ENCODE data around the gene CMTM4. TPM values are rescaled to one million over a fixed set of nuclear protein-coding genes. Genes with fewer than 3 reads are reported as not detected.

Gene CMTM4
- total RNA-seq, 1 donor from 2014 or later: 20.1 TPM

DNA sequence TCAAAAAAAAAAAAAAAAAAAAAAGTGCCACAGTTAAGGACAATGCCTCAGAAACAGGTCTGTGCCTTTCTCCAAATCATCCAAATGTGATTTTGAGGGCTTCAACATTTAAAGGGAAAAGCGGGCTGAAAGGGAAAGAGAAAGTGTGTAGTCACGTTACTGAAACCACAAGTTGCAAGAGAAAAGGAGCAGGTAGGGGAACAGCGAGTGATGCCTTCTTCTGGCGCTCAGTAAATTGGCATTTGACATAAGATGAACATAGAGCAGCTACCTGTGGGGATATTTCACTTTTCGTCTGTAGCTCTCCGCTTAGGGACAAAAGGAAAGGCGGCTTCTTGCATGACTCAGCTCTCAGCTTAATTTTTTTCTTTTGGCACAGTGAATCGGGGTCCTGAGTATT is 106.2 kb downstream of the CMTM4 start:
- intact Hi-C loops (cut with DNase I): no loop called here
- no peak overlapping the region for H3K27ac ChIP-seq
- H3K27me3 ChIP-seq: no peaks in the 10 kb centered on the region
- TF ChIP-seq, protein P1, sequence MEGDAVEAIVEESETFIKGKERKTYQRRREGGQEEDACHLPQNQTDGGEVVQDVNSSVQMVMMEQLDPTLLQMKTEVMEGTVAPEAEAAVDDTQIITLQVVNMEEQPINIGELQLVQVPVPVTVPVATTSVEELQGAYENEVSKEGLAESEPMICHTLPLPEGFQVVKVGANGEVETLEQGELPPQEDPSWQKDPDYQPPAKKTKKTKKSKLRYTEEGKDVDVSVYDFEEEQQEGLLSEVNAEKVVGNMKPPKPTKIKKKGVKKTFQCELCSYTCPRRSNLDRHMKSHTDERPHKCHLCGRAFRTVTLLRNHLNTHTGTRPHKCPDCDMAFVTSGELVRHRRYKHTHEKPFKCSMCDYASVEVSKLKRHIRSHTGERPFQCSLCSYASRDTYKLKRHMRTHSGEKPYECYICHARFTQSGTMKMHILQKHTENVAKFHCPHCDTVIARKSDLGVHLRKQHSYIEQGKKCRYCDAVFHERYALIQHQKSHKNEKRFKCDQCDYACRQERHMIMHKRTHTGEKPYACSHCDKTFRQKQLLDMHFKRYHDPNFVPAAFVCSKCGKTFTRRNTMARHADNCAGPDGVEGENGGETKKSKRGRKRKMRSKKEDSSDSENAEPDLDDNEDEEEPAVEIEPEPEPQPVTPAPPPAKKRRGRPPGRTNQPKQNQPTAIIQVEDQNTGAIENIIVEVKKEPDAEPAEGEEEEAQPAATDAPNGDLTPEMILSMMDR (IDR thresholded peaks at IDR 0.05): no peak
- no peaks in the 10 kb centered on the region for H3K9me3 ChIP-seq
- no peak for DNase-seq (ENCODE audit: low spot score in 2 of 2)
- no peaks in the 10 kb centered on the region for H3K36me3 ChIP-seq
- no peak overlapping the region for H3K4me3 ChIP-seq
- no peaks in the 10 kb centered on the region for H3K4me1 ChIP-seq

DNA sequence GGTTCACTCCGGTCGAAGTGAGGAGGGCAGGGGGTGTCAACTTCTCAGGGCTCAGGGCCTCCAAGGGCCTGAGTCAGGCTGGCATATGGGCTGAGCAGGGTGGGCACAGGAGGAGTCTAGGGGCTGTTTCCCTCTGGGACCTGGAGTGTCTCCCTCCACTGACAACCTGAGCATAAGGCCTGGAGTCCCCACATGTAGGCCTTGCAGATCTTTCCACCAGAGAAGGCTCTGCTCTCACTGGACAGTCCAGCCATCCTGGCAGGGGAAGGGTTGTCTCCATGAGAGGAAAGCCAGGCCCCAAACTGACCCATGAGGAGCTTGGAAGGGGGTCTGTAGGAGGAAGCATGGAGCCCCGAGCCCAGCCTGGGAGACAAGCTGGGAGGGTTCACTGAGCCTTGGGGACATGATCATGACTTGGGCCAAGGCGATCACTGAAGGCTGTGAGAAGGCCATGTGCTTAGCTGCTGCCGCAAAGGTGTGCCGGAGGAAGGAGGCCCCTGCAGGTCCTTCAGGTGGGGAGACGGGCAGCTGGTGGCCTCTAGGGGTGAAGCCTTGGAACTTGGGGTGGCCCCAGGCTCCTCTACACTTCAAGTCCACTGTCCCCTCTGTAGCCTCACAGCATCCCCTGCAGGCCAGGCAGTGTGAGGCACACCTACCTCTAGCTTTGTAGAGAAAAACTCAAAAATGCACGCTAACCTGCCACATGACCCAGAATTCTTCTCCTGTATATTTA is 107.4 kb downstream of the CMTM4 start:
- Histone ChIP-seq H3K4me1 (no peaks in the 10 kb centered on the region), H3K27ac (no peak overlapping the region), H3K9me3 (no peaks in the 10 kb centered on the region), H3K4me3 (no peak overlapping the region), H3K36me3 (no peaks in the 10 kb centered on the region), H3K27me3 (no peaks in the 10 kb centered on the region)
- TF ChIP-seq, protein P1 (IDR thresholded peaks at IDR 0.05): peak; percentile 35 to 72 (median 54)
- intact Hi-C loops (cut with DNase I): loop anchor here (1.0 kb wide), 1 partner anchor 183 kb away; no protein-coding TSS in a partner anchor
- DNase-seq (ENCODE audit: low spot score in 2 of 2): no peak

DNA sequence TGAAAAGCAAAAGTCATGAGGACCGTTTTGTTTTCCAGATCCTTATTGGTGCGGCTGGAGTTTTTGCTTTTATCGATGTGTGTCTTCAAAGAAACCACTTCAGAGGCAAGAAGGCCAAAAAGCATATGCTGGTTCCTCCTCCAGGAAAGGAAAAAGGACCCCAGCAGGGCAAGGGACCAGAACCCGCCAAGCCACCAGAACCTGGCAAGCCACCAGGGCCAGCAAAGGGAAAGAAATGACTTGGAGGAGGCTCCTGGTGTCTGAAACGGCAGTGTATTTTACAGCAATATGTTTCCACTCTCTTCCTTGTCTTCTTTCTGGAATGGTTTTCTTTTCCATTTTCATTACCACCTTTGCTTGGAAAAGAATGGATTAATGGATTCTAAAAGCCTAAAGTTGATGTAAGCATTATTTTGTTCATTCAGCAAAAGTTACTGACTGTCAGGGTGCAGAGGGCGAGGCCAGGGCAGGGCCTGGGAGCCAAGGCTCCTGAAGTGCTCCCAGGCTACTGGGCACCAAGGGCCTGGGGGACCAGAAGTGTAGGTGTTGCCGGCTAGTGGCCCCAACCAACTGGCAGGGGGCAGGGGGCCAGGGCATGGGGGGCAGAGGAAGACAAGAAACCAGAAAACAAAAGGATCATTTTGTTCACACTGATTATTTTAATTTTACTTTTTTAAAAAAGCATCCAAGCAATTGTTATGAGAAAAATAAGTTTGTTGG is 108.5 kb downstream of the CMTM4 start:
- H3K4me1 ChIP-seq: no peaks in the 10 kb centered on the region
- no peak for DNase-seq (ENCODE audit: low spot score in 2 of 2)
- no peak overlapping the region for H3K27ac ChIP-seq
- no peaks in the 10 kb centered on the region for H3K36me3 ChIP-seq
- H3K9me3 ChIP-seq: no peaks in the 10 kb centered on the region
- intact Hi-C loops (cut with DNase I): no loop called here
- no peaks in the 10 kb centered on the region for H3K27me3 ChIP-seq
- TF ChIP-seq, protein P1 (IDR thresholded peaks at IDR 0.05): no peak
- no peak overlapping the region for H3K4me3 ChIP-seq

DNA sequence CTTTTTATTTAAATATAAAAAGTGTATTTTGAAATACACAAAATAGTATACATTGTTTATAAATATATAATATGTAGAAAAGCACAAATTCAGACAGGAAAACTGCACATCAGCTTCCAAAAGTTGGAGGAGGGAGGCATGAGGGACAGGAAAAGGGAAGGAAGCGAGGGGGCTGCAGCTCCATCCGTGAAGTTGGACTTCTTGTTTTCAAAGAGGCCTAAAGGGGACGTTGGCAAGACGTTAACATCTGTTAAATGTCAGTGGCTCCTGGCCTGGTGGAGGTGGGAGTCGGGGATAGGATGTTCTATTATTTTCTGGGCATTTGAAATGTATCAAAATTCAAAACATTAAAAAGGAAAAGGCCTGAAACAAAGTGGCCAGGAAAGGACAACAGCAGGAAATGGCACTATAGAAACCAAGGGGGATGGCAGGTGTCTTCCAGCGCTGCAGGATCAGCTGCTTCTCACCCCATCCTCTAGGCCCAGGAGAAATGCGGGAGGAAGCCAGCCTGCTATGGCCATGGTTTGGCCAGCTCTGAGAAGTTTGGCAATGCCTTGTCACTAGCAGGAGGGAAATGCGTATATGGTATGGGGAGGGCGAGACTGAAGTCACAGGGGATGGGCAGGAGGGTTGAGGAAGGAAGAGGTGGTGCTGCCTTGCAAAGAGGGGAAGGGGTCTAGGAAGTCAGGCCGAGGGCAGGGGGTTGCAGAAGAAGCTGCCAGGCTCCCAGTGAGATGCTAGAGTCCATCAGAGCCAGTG is 110.9 kb downstream of the CMTM4 start:
- no peaks in the 10 kb centered on the region for H3K27me3 ChIP-seq
- H3K9me3 ChIP-seq: no peaks in the 10 kb centered on the region
- no peaks in the 10 kb centered on the region for H3K36me3 ChIP-seq
- intact Hi-C loops (cut with DNase I): no loop called here
- DNase-seq (ENCODE audit: low spot score in 2 of 2): no peak
- TF ChIP-seq, protein P1 (IDR thresholded peaks at IDR 0.05): no peak
- no peak overlapping the region for H3K4me3 ChIP-seq
- peaks cover 0 to 5% of the 10 kb centered on the region in 2 donors for H3K4me1 ChIP-seq
- no peak overlapping the region for H3K27ac ChIP-seq

DNA sequence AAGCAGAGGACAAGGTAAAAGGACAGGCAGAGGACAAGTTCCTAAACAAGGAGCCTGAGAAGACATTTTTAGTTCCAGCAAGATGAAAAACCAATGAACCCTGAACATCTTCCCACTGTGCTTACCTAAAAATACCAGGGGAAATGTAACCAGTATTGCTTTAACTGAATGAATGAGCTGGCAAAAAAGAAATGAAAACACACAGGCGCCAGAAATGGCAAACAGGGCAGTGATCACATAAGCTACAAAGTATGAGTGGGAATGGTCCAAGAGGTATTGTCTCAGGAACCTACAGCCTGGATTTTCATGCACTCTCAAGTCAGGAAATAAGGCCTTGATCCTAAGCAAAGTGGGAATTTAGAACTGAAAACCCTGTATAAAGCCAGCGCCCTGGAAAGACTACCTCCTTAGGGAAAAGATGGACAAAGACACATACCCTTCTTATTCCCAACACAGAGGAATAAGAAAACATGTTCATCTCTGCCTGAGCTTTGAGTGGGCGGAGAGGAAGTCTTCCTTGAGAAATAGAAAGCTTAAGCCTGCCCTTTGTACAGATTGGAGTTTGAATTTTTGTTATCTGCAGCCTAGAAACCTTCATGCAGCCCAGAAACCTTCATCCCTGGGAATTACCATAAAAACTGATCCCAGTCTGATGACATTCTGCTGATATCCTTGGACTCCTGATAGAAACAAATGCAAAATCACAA is 115.1 kb downstream of the CMTM4 start:
- TF ChIP-seq, protein P1 (IDR thresholded peaks at IDR 0.05): no peak
- no peaks in the 10 kb centered on the region for H3K27me3 ChIP-seq
- H3K9me3 ChIP-seq: no peaks in the 10 kb centered on the region
- DNase-seq (ENCODE audit: low spot score in 2 of 2): no peak
- no peaks in the 10 kb centered on the region for H3K36me3 ChIP-seq
- H3K4me1 ChIP-seq: peaks cover 5 to 6% of the 10 kb centered on the region in 2 donors
- intact Hi-C loops (cut with DNase I): no loop called here
- peak overlapping the region; percentile 34 to 57 for H3K27ac ChIP-seq
- H3K4me3 ChIP-seq: no peak overlapping the region
